Measurements from ENCODE around the gene UMAD1.

Gene UMAD1

DNA sequence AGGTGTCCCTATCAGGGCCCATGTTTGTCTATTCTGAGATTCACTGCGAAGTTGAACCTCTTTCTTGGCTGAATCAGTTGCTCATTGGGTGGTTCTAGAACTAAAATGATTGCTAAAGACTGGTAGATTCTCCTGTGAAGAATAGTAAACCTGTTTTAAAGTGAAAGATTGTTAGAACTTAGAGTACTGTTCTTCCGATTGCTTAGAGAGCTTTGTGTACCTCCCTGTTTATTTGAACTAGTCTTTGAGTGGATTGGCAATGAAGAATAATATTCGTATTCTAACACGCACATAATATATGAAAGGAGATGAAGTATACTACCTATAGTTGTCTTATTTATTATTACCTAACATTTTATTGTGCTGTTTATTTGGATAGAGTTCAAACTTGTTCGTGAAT, 202.7 kb downstream of the UMAD1 start:
- Histone ChIP-seq H3K9ac (no peak overlapping the region), H3K27ac (no peak overlapping the region), H3K36me3 (no peaks in the 10 kb centered on the region), H4K20me1 (no peaks in the 10 kb centered on the region), H3K4me3 (no peak overlapping the region), H3K4me2 (no peak overlapping the region), H3K4me1 (peaks cover 0 to 10% (median under 1%) of the 10 kb centered on the region in 10 experiments; a peak in 8 of 20 replicates), H3K9me3 (replicated peaks in 1 of 11) (peaks cover 0 to 5% (median 0%) of the 10 kb centered on the region in 11 experiments; a peak in 4 of 22 replicates), H3K27me3 (no peaks in the 10 kb centered on the region)
- TF ChIP-seq Cebpa-rat (IDR thresholded peaks at IDR 0.05) = no peak

DNA sequence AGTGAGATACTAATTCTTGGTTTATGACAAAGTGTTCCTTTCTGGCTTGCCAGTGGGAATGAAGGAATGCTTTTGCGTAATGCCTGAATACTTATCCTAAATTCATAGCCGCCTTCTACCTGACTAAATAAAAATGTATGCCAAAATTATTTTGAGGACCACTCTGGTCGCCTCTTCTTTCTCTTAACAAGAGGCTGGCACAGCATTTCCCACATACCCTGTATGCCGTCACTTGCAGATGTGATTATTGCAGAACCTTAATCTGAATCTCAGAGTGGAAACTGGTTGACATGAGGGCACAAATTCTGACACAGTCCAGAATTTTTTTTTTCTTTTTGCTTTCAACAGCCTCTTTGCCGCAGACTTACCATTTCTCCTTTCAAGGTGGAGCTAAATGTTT, 203.4 kb downstream of the UMAD1 start:
- H4K20me1 ChIP-seq = no peaks in the 10 kb centered on the region
- H3K36me3 ChIP-seq = no peaks in the 10 kb centered on the region
- TF ChIP-seq Cebpa-rat (IDR thresholded peaks at IDR 0.05) = no peak

DNA sequence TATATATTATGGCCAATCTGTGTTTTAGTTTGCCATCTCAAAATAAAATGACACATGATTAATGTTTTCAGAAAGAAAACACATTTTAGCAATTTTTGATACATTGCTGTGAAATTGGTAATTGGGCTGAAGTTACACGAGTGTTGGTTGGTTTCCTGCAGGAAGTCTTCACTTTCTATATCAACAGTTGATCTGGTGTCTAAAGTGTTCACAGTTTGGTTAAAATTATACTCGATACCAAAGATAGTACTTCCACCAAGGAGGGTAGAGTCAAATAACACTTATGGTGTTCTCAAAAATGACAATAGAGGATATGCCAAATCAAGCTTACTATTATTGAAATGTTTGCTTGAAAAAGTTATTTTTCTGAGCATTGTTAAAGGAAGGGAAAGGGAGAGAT, 207.7 kb downstream of the UMAD1 start:
- Histone ChIP-seq H3K4me1 (peaks cover 0 to 17% (median 8%) of the 10 kb centered on the region in 10 experiments; a peak in 10 of 20 replicates), H3K4me2 (peak overlapping the region in 5 of 11 experiments; percentile 14 to 44 (median 32); a peak in 8 of 22 replicates)
- no peak for TF ChIP-seq Cebpa-rat (IDR thresholded peaks at IDR 0.05)

More for the DNA sequence above, 203.4 kb downstream of the UMAD1 start:
- Histone ChIP-seq H3K4me3 (no peak overlapping the region), H3K27me3 (no peaks in the 10 kb centered on the region), H3K4me2 (no peak overlapping the region), H3K9ac (no peak overlapping the region), H3K9me3 (replicated peaks in 1 of 11) (peaks cover 0 to 5% (median 0%) of the 10 kb centered on the region in 11 experiments; a peak in 4 of 22 replicates), H3K4me1 (peaks cover 0 to 17% (median 3%) of the 10 kb centered on the region in 10 experiments; a peak in 8 of 20 replicates), H3K27ac (no peak overlapping the region)

DNA sequence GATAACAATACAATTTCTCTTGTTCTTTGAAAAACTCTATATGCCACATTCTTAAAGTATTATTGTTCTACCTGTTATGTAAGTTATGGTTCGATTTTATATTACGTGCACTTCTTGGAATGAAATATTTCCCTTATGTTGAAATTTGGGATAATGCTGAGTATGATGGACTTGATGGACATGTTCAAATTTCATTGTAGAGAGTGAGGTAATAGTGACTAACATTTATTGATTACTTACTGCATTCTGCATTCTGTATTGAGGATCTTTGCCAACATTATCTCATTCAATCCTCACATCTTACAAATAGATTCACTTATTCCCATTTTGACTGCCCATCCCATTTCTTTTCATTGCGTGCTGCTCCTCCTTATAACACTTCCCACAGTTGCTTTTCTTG, 208.3 kb downstream of the UMAD1 start:
- Histone ChIP-seq H3K4me1 (peaks cover 0 to 17% (median 8%) of the 10 kb centered on the region in 10 experiments; a peak in 10 of 20 replicates), H3K4me2 (no peak overlapping the region; a peak in 1 of 22 replicates), H3K36me3 (peaks cover 0 to 10% (median 0%) of the 10 kb centered on the region in 11 experiments; a peak in 5 of 22 replicates), H4K20me1 (no peaks in the 10 kb centered on the region), H3K9ac (no peak overlapping the region), H3K4me3 (no peak overlapping the region), H3K27ac (no peak overlapping the region), H3K9me3 (replicated peaks in 1 of 11) (peaks cover 19 to 37% (median 26%) of the 10 kb centered on the region in 11 experiments), H3K27me3 (no peaks in the 10 kb centered on the region)
- TF ChIP-seq Cebpa-rat (IDR thresholded peaks at IDR 0.05) = no peak

More for the DNA sequence above, 207.7 kb downstream of the UMAD1 start:
- Histone ChIP-seq H4K20me1 (no peaks in the 10 kb centered on the region), H3K9ac (no peak overlapping the region), H3K36me3 (peaks cover 0 to 9% (median 0%) of the 10 kb centered on the region in 11 experiments; a peak in 3 of 22 replicates), H3K27ac (no peak overlapping the region), H3K9me3 (replicated peaks in 1 of 11) (peaks cover 14 to 31% (median 19%) of the 10 kb centered on the region in 11 experiments), H3K4me3 (no peak overlapping the region), H3K27me3 (no peaks in the 10 kb centered on the region)

DNA sequence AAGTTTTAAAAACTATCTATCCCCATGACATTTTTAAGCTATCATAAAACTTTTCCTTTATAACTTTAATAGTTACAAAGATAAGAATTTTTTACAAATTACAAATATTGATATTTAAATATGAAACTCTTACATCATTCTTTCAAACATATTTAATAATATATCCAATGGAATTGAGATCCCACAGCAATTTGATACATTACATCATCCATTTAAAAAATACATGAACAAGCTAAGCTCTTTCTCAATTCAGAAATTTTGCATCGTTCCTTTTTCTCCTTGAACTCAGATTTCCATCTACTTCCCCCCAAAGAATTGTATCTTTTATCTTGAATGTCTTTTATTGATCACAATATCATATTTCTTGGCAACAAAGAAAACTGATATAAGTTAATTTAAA, 209.6 kb downstream of the UMAD1 start:
- peaks cover 32 to 50% (median 38%) of the 10 kb centered on the region in 11 experiments for H3K9me3 ChIP-seq (replicated peaks in 1 of 11)
- no peaks in the 10 kb centered on the region for H4K20me1 ChIP-seq
- no peak overlapping the region for H3K4me2 ChIP-seq
- H3K27ac ChIP-seq = no peak overlapping the region
- peaks cover 0 to 18% (median 11%) of the 10 kb centered on the region in 11 experiments; a peak in 18 of 22 replicates for H3K36me3 ChIP-seq
- no peak for TF ChIP-seq Cebpa-rat (IDR thresholded peaks at IDR 0.05)
- no peak overlapping the region for H3K4me3 ChIP-seq
- peaks cover 0 to 17% (median 8%) of the 10 kb centered on the region in 10 experiments; a peak in 10 of 20 replicates for H3K4me1 ChIP-seq
- no peak overlapping the region for H3K9ac ChIP-seq
- no peaks in the 10 kb centered on the region for H3K27me3 ChIP-seq

DNA sequence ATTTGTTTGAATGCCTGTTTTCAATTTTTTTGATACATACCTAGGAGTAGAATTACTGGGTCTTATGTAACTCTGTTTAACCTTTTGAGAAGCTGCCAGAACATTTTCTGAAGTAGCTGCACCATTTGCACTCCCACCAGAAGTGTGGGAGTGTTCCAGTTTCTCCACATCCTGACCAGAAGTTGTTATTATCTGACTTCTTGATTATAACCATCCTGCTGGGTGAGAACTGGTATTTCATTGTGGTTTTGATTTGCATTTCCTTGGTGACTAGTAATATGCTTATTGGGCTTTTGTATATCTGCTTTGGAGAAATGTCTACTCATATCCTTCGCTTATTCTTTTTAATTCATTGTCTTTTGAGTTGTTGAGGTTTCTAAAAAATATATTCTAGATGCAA, 210.8 kb downstream of the UMAD1 start:
- Histone ChIP-seq H3K27me3 (no peaks in the 10 kb centered on the region), H3K4me1 (peaks cover 0 to 19% (median 11%) of the 10 kb centered on the region in 10 experiments; a peak in 16 of 20 replicates), H3K9me3 (replicated peaks in 1 of 11) (peaks cover 44 to 62% (median 51%) of the 10 kb centered on the region in 11 experiments), H4K20me1 (no peaks in the 10 kb centered on the region), H3K4me2 (peak overlapping the region in 1 of 11 experiments; percentile 39; a peak in 1 of 22 replicates), H3K27ac (no peak overlapping the region), H3K36me3 (peaks cover 0 to 31% (median 19%) of the 10 kb centered on the region in 11 experiments; a peak in 19 of 22 replicates), H3K9ac (no peak overlapping the region), H3K4me3 (no peak overlapping the region)
- no peak for TF ChIP-seq Cebpa-rat (IDR thresholded peaks at IDR 0.05)

DNA sequence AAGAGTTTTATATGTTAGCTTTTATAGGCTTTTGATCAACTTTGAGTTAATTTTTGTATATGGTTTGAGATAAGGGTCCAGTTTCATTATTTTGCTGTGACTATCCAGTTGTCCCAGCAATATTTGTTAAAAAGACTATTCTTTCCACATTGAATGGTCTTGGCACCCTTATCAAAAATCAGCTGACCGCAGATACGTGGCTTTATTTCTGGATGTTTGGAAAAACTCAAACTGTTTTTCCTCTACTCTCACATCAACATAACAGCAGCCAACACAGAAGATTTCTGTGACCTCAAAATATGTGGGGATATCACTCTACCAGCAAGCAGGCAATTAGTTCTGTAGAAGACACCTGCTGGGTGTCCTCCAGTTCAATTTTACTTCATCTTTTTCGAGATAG, 211.4 kb downstream of the UMAD1 start:
- Histone ChIP-seq H4K20me1 (no peaks in the 10 kb centered on the region), H3K4me3 (no peak overlapping the region), H3K36me3 (peaks cover 0 to 32% (median 19%) of the 10 kb centered on the region in 11 experiments; a peak in 19 of 22 replicates), H3K9me3 (replicated peaks in 1 of 11) (peaks cover 44 to 66% (median 54%) of the 10 kb centered on the region in 11 experiments), H3K4me2 (no peak overlapping the region), H3K27ac (no peak overlapping the region), H3K27me3 (no peaks in the 10 kb centered on the region), H3K9ac (no peak overlapping the region), H3K4me1 (peaks cover under 1 to 25% (median 16%) of the 10 kb centered on the region in 10 experiments; a peak in 18 of 20 replicates)
- no peak for TF ChIP-seq Cebpa-rat (IDR thresholded peaks at IDR 0.05)

DNA sequence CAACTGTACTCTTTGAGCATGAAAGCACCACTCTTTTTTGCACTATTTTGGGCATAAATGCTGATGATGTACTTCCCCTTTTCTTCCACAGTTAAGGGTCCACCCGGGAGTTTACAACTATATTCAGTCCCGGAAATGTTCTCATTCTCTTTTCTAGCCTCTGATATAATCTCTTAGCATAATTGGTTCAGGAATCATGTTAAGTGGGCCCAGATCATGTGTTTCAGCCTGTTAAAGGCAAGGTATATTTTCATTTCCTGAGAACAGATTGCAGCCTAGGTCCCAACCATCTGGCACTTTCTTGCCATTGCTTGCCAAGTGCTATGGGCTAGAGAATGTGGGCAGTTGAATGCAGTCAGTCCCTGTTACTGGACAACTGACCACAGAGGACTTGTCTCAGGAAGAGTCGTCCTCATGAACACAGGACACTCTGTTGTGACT, 216.6 kb downstream of the UMAD1 start:
- no peak for TF ChIP-seq Cebpa-rat (IDR thresholded peaks at IDR 0.05)
- H4K20me1 ChIP-seq = no peaks in the 10 kb centered on the region
- peak overlapping the region in 9 of 11 experiments; percentile 9 to 63 (median 37); a peak in 12 of 22 replicates for H3K27ac ChIP-seq
- H3K9me3 ChIP-seq (replicated peaks in 1 of 11) = peaks cover 42 to 76% (median 60%) of the 10 kb centered on the region in 11 experiments
- peaks cover 15 to 34% (median 26%) of the 10 kb centered on the region in 10 experiments for H3K4me1 ChIP-seq
- peak overlapping the region; percentile 25 to 71 (median 57); a peak in 21 of 22 replicates for H3K4me2 ChIP-seq
- H3K36me3 ChIP-seq = peaks cover 0 to 32% (median 19%) of the 10 kb centered on the region in 11 experiments; a peak in 19 of 22 replicates
- H3K27me3 ChIP-seq = no peaks in the 10 kb centered on the region
- peak overlapping the region in 1 of 10 experiments; percentile 20; a peak in 1 of 20 replicates for H3K4me3 ChIP-seq
- H3K9ac ChIP-seq = no peak overlapping the region

DNA sequence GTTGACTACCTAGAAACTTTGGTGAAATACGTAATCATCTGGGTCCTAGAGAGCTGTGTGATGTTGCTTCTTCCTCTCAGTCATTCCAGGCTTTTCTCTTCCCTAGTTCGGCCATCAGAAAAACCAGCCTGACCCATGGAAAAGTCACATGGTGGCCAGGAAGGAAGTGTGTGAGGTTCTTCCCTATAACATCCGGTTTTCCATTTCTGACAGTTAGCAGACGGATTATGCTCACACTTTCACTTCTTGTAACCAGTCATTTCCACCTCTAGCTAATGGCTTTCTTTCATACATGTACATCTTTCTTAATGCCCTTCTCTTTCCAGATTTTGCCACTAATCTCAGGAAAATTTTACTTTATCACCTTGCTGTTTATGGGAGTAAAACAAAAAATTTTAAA, 218.0 kb downstream of the UMAD1 start:
- Histone ChIP-seq H3K4me3 (no peak overlapping the region), H3K9me3 (replicated peaks in 1 of 11) (peaks cover 28 to 62% (median 46%) of the 10 kb centered on the region in 11 experiments), H3K4me1 (peaks cover 15 to 34% (median 26%) of the 10 kb centered on the region in 10 experiments), H3K9ac (no peak overlapping the region), H3K4me2 (peak overlapping the region; percentile 3 to 70 (median 12); a peak in 15 of 22 replicates), H4K20me1 (no peaks in the 10 kb centered on the region), H3K27me3 (no peaks in the 10 kb centered on the region), H3K36me3 (peaks cover 0 to 26% (median 19%) of the 10 kb centered on the region in 11 experiments; a peak in 19 of 22 replicates), H3K27ac (peak overlapping the region in 3 of 11 experiments; percentile 0 to 39 (median 4); a peak in 3 of 22 replicates)
- no peak for TF ChIP-seq Cebpa-rat (IDR thresholded peaks at IDR 0.05)

Data from BLaER1 treated with 17β-estradiol and CSF1 and Interleukin-3, amounts not matched to agents 10 nM and 100 nM (cell line).